Motor neuron (in vitro differentiated cells): ENCODE data around the gene RBM45. TPM values are rescaled to one million over a fixed set of nuclear protein-coding genes. Genes with fewer than 3 reads are reported as not detected.

Experiments
- total RNA-seq, 8 experiments: library from RNA; unstranded; fragments of 300-600 nt; gene quantifications; 2 replicates each; pipeline versions ENCODE4 v1.2.3 to v1.2.4, GENCODE V29; 2022

RBM45 gene
- total RNA-seq, 8 experiments from 2014 or later: 9.4 to 30.2 (median 15.5) TPM

Other genes with a start within 250 kb of the RBM45 start
- 1 to 10 TPM in 7 of 8 experiments, under 1 TPM in 1; 0.31 to 6.9 (median 3.9) TPM for gene PDE11A, start 39.7 kb upstream of the RBM45 start, total RNA-seq
- 10 to 100 TPM in 6 of 8 experiments, 1 to 10 TPM in 2; 6.8 to 16.5 (median 11.2) TPM for gene OSBPL6, start 82.1 kb downstream of the RBM45 start, total RNA-seq